Stimulated activated CD4-positive, alpha-beta T cell treated with anti-CD3 and anti-CD28 coated beads, Interleukin-1b, Interleukin-23, amount 100 ng/mL, for 48 hours (primary cell): ENCODE measurements around the gene SLC43A1.

Experiments
- DNase-seq: peaks from one replicate; pipeline ENCODE4 v3.0.0-alpha.2; 2020

Gene SLC43A1

GRCh38 chr11:57477507-57478189 is 37.9 kb downstream of the SLC43A1 start:
- DNase-seq = no peak

DNA sequence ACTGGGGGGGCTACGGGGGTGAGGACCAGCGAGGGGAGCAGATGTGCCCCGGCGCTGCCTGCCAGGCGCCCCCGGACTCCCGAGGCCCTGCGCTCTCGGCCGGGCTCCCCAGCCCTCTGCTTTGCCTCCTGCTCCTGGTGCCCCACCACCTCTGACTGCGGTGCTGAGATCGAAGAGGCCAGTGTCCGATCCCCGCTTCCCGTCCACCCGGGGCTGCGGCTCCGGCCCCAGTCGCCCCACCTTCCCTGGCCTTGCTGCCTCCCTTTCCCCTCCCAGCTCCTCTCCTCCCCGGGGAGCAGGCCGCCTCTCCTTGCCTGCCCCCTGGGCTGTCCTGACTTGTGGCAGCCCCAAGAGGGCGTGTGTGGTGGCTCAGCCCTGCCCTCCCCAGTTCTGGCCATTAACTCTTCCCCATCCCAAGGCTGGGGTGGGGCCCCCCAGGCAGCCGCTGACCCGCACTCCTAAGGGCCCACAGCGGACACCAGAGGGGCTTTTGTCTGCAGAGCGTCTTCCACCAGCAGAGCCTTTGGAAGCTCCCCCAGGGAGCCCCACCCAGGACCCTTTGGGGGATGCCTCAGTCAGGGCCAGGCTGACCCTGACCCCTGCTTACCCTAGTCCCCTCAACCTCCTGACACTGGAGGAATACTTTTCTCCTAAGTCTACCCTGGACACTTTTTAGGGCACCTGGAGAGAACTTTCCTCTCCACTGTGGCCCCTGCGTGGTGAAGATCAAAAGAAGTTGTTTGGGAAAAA is 38.6 kb downstream of the SLC43A1 start:
- DNase-seq = no peak

DNA sequence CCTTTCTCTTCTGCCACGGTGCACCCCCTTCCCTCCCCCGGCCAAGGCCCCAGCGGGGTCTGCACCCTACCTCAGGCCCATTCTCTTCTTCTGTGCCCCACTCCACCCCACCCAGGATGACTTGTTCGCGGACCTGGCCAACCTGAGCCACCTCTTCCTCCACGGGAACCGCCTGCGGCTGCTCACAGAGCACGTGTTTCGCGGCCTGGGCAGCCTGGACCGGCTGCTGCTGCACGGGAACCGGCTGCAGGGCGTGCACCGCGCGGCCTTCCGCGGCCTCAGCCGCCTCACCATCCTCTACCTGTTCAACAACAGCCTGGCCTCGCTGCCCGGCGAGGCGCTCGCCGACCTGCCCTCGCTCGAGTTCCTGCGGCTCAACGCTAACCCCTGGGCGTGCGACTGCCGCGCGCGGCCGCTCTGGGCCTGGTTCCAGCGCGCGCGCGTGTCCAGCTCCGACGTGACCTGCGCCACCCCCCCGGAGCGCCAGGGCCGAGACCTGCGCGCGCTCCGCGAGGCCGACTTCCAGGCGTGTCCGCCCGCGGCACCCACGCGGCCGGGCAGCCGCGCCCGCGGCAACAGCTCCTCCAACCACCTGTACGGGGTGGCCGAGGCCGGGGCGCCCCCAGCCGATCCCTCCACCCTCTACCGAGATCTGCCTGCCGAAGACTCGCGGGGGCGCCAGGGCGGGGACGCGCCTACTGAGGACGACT is 39.3 kb downstream of the SLC43A1 start:
- DNase-seq = no peak

- no peak for DNase-seq
These were observed 39.8 kb downstream of the SLC43A1 start for GRCh38 chr11:57475671-57476046.

DNA sequence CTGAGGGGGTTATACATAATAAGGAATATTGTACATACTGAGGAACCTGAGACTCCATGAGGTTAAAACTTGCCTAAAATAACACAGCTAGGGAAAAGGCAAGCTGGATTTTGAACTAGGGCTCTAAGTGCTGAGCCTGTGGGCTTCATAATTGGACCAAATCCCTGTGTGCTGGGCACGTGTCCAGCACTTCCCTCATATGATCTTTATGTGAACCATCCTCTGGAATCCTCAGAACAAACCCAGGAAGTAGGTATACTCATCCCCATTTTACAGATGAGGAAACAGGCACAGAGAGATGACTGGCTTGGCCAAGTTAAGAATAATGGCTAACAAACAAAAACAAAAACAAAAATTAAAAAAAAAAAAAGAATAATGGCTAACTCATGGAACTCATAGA is 40.3 kb downstream of the SLC43A1 start:
- no peak for DNase-seq

- DNase-seq = no peak
These were observed 40.7 kb downstream of the SLC43A1 start for GRCh38 chr11:57474803-57475115.

DNA sequence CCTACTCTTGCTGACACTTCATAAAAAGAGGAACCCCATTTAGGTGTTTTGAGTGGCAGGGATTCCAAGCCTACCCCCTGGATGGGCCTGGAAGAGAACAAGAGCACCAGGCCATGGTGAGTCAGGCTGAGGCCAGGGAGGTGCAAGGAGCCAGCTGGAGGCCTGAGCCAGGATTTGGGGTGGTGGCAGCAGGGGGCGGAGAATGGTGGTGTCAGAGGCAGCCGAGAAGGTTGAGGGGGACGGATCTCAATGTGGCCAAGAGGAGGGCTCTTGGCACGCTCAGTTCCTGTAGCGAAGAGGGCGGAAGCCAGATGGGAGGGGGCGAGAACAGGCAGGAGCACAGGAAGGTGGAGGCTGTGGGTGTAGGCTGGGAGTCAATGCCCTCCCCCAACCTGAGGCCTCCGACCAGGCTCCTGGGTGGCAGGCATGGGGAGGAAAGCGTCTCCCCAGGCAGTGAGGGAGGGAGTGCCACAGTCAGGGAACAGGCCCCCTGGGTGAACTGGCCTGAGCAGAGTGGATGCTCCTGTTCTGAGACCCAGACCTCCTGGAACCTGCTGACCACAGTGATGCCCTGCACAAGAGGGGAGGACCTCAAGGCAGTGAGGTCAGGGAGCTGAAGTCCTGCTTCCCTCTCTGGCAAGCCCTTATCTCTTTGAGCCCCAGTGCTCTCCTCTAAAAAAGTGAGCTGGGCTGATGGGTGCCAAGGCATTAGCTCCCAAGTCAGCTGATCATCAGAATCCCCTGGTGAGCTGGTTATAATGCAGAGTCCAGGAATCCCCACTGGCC is 41.3 kb downstream of the SLC43A1 start:
- peak; percentile 39 for DNase-seq

DNA sequence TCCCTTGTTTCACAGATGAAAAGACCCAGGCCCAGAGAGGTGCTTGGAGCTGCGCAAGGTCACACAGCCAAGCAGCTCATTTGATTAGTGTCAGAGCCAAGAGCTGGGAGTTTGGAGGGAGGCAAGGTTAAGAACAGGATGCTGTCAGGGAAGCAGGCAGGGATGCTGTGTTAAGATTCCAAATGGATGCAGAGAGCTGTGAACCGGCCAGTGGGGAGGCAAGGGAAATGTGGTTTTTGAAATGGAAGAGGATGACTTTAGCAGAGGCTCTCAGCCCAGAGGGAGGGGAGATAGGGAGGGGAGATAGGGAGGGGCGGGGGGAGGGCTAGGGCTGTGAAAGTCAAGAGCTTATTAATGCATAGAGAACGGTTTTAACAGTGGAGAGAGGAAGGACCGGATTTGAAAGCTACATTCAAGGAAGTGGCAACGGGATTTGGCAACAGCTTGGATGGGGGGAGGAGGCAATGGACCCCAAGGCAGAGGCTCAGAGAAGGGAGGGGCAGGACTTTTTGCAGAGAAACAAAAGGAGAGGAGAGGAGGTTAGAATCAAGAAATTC is 42.1 kb downstream of the SLC43A1 start:
- no peak for DNase-seq

DNA sequence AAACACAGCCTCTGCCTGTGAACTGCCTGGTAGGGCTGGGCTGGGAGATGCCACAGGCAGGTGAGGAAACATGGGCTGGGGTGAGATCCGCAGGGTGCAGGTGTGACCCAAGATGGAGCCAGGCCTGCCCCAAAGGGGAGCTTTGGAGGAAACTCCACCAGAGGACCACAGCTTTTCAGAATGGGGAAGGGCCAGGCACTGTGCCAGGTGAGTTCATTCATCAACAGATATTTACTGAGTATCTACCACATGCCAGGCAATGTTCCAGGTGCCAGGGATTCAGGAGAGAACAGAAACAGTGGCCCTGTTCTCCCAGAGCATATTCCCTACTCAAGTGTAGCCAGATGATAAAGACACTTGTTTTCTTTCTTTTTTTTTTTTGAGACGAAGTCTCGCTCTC is 44.0 kb downstream of the SLC43A1 start:
- no peak for DNase-seq

DNA sequence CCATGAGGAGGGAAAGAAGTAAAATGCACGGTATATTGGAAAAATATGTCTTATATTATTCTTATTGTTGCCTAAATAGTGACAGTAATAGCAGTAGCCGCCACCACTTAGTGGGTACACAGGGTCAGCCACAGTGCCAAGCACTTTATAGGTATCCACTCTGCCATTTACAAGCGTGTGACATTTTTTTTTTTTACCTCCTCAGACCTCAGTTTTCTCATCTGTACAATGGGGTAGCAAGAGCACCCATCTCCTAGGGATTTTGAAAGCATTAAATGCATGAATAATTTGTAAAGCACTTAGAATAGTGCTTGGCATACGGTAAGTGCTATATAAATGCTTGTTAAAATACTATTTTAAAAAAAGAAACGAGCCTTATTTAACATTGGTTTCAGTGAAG is 46.2 kb downstream of the SLC43A1 start:
- no peak for DNase-seq

DNA sequence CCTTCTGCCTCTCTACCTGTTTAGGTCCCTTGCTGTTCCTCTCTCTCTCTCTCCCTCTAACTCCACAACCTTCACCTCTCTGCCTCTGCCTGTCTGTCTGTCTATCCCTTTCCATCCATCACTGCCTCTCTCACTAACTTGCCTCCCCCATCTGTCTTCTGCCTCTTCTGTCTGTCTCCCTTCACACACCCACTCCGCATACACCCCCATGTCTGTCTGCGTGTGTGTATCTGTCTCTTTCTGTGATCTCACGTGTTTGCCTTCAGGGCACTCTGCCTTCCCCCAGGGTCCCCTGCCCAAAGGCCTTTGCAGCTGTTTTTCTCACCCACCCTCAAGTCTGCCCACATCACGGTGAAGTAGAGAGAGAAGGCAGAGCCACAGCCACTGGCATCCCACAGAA is 47.2 kb downstream of the SLC43A1 start:
- no peak for DNase-seq

GRCh38 chr11:57467508-57468157 is 47.9 kb downstream of the SLC43A1 start:
- no peak for DNase-seq

DNA sequence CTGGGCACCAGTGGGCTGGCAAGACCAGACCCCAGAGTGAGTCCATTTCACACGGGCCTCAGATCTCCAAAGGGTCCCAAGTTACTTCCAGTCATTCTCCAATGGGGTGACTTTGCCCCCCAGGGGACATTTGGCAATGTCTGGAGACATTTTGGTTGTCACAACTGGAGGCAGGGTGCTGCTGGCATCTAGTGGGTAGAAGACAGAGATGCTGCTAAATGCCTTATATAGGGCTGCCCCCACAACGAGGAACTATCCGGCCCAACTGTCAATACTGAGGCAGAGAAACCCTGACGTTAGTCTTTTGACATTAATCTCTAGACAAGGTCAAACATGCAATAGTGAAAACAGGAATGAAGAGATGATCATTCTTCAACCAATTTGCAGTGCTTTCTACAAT is 48.8 kb downstream of the SLC43A1 start:
- DNase-seq = no peak

GRCh38 chr11:57464539-57465181 is 50.8 kb downstream of the SLC43A1 start:
- no peak for DNase-seq

DNA sequence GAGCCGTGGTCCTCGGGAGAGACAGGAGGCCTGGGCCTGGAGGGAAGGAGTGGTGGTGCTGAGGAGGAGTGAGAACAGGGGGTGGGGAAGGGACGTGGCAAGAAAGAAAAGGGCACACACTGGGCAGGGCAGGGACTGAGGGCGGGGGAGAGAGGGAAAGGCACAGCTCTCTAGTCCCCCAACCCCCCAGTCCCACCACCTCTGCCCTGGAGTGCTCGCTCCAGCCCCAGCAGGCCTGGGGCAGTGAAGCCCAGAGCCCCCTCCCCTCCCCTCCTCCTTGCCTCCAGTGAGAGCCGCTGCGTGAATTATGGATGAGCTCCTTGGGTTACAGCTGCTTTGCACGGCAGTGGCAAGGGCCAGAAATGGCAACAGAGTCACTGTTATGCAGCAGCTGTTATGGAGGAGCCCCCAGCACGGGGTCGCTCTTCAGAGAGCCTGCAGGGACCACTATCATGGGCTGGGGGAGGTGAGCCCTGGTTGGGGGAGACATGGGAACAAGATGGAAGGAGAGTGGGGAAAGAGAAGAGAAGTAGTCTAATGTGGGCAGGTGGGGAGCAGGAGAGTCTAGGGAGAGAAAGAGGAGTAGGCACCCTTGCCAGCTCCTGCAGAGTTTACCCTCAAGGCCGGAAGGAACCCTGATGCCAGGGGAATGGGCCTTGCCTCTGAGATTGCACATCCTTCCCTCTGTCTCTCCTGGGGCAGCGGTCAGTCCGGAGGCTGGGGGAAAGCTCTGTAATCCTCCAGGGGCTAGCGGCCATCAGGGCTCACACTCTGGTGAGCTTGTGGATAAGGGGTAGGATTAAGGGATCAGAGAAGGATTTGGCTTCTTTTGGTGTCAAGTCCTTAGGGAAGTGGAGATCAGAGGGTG is 51.6 kb downstream of the SLC43A1 start:
- DNase-seq = no peak

DNA sequence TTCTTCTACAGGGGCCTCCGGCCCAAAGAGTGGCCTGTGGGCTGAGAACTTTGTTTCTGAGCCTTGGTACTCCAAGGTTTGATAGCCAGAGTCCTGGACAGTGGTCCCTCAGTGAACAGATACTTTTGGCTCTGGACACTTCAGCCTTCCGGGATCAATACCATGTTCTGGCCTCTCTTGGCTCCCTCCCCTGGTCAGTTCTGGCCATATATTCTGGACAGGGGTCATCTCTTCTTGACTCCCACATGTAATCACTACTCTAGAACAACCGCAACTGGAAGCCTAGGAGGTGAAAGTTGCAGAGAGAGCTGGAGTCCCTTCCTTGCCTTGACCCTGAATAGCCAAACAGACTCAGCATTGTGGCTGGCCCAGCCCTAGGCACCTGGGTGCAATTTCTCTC is 52.9 kb downstream of the SLC43A1 start:
- no peak for DNase-seq

DNA sequence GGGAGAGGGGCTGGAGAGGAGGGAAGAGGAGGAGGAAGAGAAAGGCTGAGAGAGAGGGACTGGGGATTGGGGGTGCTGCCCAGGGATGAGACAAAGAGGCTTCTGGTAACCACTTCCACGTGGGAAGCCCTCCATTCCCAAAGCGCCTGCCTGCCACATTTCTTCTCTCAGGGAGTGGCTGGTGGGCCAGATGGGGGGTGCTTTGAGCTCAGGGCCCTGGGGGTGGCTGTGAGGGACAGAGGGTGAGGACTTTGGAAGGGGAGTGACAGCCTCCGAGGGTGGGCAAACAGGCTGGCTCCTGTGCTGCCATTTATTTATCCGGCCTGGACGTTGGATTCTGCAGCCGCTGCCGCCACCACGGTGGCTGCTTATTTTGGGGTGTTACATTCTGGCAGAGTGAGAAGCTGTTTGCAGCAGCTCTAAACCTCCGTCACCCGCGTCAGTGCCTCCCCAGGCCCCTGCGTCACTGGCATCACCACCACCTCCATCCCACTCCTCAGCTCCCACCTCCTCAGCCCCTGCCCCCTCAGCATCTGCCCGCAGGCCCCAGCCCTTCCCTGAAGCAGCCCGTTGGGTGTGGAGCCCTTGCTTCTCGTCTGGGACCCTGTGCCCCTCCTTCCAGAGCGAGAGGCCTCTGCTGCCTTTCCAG is 53.5 kb downstream of the SLC43A1 start:
- no peak for DNase-seq

- no peak for DNase-seq
These were observed 54.4 kb downstream of the SLC43A1 start for GRCh38 chr11:57460758-57461749.
